GM23338 (cell line): ENCODE measurements around the gene SND1. TPM values are rescaled to one million over a fixed set of nuclear protein-coding genes. Genes with fewer than 3 reads are reported as not detected.

Experiments used
- ATAC-seq: fragments of 200-7000 bp; cut with Tn5 transposase; 3 replicates; pipeline ENCODE4 v1.9.1; 2020
- DNase-seq: peaks from one replicate; pipeline ENCODE4 v3.0.0-alpha.2; 2015; ENCODE audit warnings: low spot score
- H2AFZ ChIP-seq: fragments of 200-600 bp; sonication (generic); 2 replicates; pipeline ENCODE4 v1.8.0; 2016; ENCODE audit warnings: antibody characterized with exemption, mild to moderate bottlenecking, moderate library complexity
- H3F3A ChIP-seq: fragments of 200-600 bp; sonication (generic); replicated peaks from 2 replicates; pipeline ENCODE4 v1.8.0; 2017; ENCODE audit warnings: antibody characterized with exemption, mixed run types, low read depth
- H3K27ac ChIP-seq: fragments of 200-600 bp; sonication (generic); 2 replicates; pipeline ENCODE4 v1.6.1; 2016; ENCODE audit warnings: low read depth
- H3K27me3 ChIP-seq: fragments of 200-600 bp; sonication (generic); 2 replicates; pipeline ENCODE4 v1.8.0; 2016; ENCODE audit warnings: mild to moderate bottlenecking, mixed run types, moderate library complexity; ENCODE audit not compliant: insufficient read depth
- H3K36me3 ChIP-seq: fragments of 200-600 bp; sonication (generic); 2 replicates; pipeline ENCODE4 v1.8.0; 2016; ENCODE audit warnings: mild to moderate bottlenecking; ENCODE audit not compliant: insufficient read depth
- H3K4me1 ChIP-seq: fragments of 200-600 bp; sonication (generic); 2 replicates; pipeline ENCODE4 v1.8.0; 2016; ENCODE audit warnings: mild to moderate bottlenecking, moderate library complexity; ENCODE audit not compliant: insufficient read depth
- H3K4me2 ChIP-seq: fragments of 200-600 bp; sonication (generic); 2 replicates; pipeline ENCODE4 v1.7.1; 2017; ENCODE audit warnings: mixed run types
- H3K4me3 ChIP-seq: fragments of 200-600 bp; sonication (generic); 2 replicates; pipeline ENCODE4 v1.6.1; 2016; ENCODE audit warnings: mixed run types
- H3K79me2 ChIP-seq: fragments of 200-600 bp; sonication (generic); replicated peaks from 2 replicates; pipeline ENCODE4 v1.8.0; 2017; ENCODE audit warnings: mild to moderate bottlenecking; ENCODE audit not compliant: insufficient read depth
- H3K9me2 ChIP-seq: fragments of 200-600 bp; sonication (generic); 2 replicates; pipeline ENCODE4 v1.8.0; 2017; ENCODE audit not compliant: insufficient read depth
- H4K20me1 ChIP-seq: fragments of 200-600 bp; sonication (generic); replicated peaks from 2 replicates; pipeline ENCODE4 v1.8.0; 2017; ENCODE audit warnings: mild to moderate bottlenecking; ENCODE audit not compliant: insufficient read depth
- H3K27ac Mint-ChIP-seq: 2 replicates; pipeline ENCODE4 v1.8.0; 2020; ENCODE audit warnings: inconsistent platforms, mild to moderate bottlenecking, moderate library complexity, mixed read lengths
- H3K27me3 Mint-ChIP-seq: 3 replicates; pipeline ENCODE4 v1.8.0; 2022; ENCODE audit warnings: low read depth, mild to moderate bottlenecking, moderate library complexity, mixed read lengths, inconsistent platforms; ENCODE audit not compliant: insufficient read depth, poor library complexity
- H3K36me3 Mint-ChIP-seq: 3 replicates; pipeline ENCODE4 v1.8.0; 2021; ENCODE audit warnings: low read depth, mild to moderate bottlenecking, inconsistent platforms, moderate library complexity, mixed read lengths
- H3K4me1 Mint-ChIP-seq: 3 replicates; pipeline ENCODE4 v1.8.0; 2020; ENCODE audit warnings: mild to moderate bottlenecking, inconsistent platforms, mixed read lengths
- H3K4me3 Mint-ChIP-seq: 3 replicates; pipeline ENCODE4 v1.8.0; 2021; ENCODE audit warnings: moderate library complexity, mild to moderate bottlenecking, inconsistent platforms, mixed read lengths
- H3K9me3 Mint-ChIP-seq: 3 replicates; pipeline ENCODE4 v1.8.0; 2020; ENCODE audit warnings: moderate library complexity, mild to moderate bottlenecking, inconsistent platforms, mixed read lengths
- CREB1 ChIP-seq: fragments of 250-450 bp; sonication (Bioruptor Pico); IDR thresholded peaks from 2 replicates; pipeline ENCODE4 v1.5.0; 2020; ENCODE audit warnings: low read depth, mild to moderate bottlenecking, moderate library complexity
- EZH2 ChIP-seq: fragments of 200-600 bp; sonication (generic); IDR thresholded peaks from one replicate; pipeline ENCODE4 v1.8.0; 2017; ENCODE audit warnings: antibody characterized with exemption, mild to moderate bottlenecking, low read depth; ENCODE audit not compliant: unreplicated experiment
- EZH2phosphoT487 ChIP-seq: fragments of 200-600 bp; sonication (generic); IDR thresholded peaks from one replicate; pipeline ENCODE4 v1.8.1; 2018; ENCODE audit warnings: antibody characterized with exemption; ENCODE audit not compliant: unreplicated experiment
- JUNB ChIP-seq: IDR thresholded peaks from one replicate; pipeline ENCODE4 v1.6.1; 2016; ENCODE audit warnings: antibody characterized with exemption; ENCODE audit not compliant: unreplicated experiment
- NANOG ChIP-seq: IDR thresholded peaks from 2 replicates; pipeline ENCODE4 v1.6.1; 2016; ENCODE audit warnings: antibody characterized with exemption, borderline replicate concordance
- POLR2AphosphoS5 ChIP-seq: IDR thresholded peaks from 2 replicates; pipeline ENCODE4 v1.6.1; 2016; ENCODE audit warnings: antibody characterized with exemption, low read depth
- STAT1 ChIP-seq: IDR thresholded peaks from one replicate; pipeline ENCODE4 v1.6.1; 2016; ENCODE audit warnings: antibody characterized with exemption; ENCODE audit not compliant: unreplicated experiment
- ZNF114 ChIP-seq: fragments of 250-450 bp; sonication (Bioruptor Pico); IDR thresholded peaks from 2 replicates; pipeline ENCODE4 v1.5.0; 2020; ENCODE audit warnings: mild to moderate bottlenecking, moderate library complexity
- ZNF331 ChIP-seq: fragments of 250-450 bp; sonication (Bioruptor Pico); IDR thresholded peaks from 2 replicates; pipeline ENCODE4 v1.5.0; 2020; ENCODE audit warnings: low read depth, mild to moderate bottlenecking, moderate library complexity
- ZNF462 ChIP-seq: fragments of 250-450 bp; sonication (Bioruptor Pico); IDR thresholded peaks from 2 replicates; pipeline ENCODE4 v1.5.0; 2020; ENCODE audit warnings: mild to moderate bottlenecking, moderate library complexity
- polyA plus RNA-seq: library from polyadenylated mRNA; unstranded; fragments of >200 nt; fragmentation: Nextera tagmentation; extraction: Ambion mirVana; gene quantifications from 2 replicates; pipeline ENCODE4 v1.2.1, GENCODE V29; 2016
- total RNA-seq: library from RNA; depleted of rRNA; stranded (reverse); fragments of >200 nt; shearing (Covaris generic); gene quantifications from 2 replicates; pipeline ENCODE4 v1.2.3, GENCODE V29; 2014
- TF ChIP-seq, protein P1 (sequence below), 2 experiments: fragments of 200-600 bp in 1 of 2; sonication (generic) in 1 of 2; conservative IDR thresholded peaks; 2 replicates each; pipeline versions ENCODE4 v1.5.1 to v1.6.1; 2016 to 2017; ENCODE audit warnings: antibody characterized with exemption in 2 of 2, low read depth in 2 of 2, mild to moderate bottlenecking in 2 of 2, moderate library complexity in 1 of 2
- TF ChIP-seq, protein P2 (sequence below): IDR thresholded peaks from 2 replicates; pipeline ENCODE4 v1.6.1; 2016; ENCODE audit warnings: antibody characterized with exemption
- TF ChIP-seq, protein P3 (sequence below): IDR thresholded peaks from one replicate; pipeline ENCODE4 v1.6.1; 2018; ENCODE audit warnings: antibody characterized with exemption; ENCODE audit not compliant: unreplicated experiment

SND1 gene
- total and polyA plus RNA-seq, 2 experiments from 2014 or later = 107 to 254 TPM

- Histone ChIP-seq H3K79me2 (no peaks in the 10 kb centered on the region), H3K36me3 (no peaks in the 10 kb centered on the region), H3K4me3 (no peak overlapping the region), H3K27me3 (no peaks in the 10 kb centered on the region), H3F3A (no peaks in the 10 kb centered on the region), H3K4me1 (no peaks in the 10 kb centered on the region), H2AFZ (no peak overlapping the region), H4K20me1 (no peaks in the 10 kb centered on the region), H3K4me2 (no peak overlapping the region), H3K9me2 (no peaks in the 10 kb centered on the region), H3K27ac (no peak overlapping the region)
- no peak overlapping the region for H3K27ac Mint-ChIP-seq
- H3K9me3 Mint-ChIP-seq = no peaks in the 10 kb centered on the region
- peaks cover 27% of the 10 kb centered on the region for H3K4me1 Mint-ChIP-seq
- H3K27me3 Mint-ChIP-seq = peaks cover 11% of the 10 kb centered on the region
- no peak overlapping the region for H3K4me3 Mint-ChIP-seq
- no peak; the same call in 2 of the 3 replicates for ATAC-seq
- H3K36me3 Mint-ChIP-seq = no peaks in the 10 kb centered on the region; the same call in 1 of the 3 replicates
- no peak for DNase-seq
- no peak for TF ChIP-seq STAT1
- no peak for TF ChIP-seq ZNF114
- no peak for TF ChIP-seq NANOG
- TF ChIP-seq POLR2AphosphoS5 = no peak
- TF ChIP-seq, protein P1, sequence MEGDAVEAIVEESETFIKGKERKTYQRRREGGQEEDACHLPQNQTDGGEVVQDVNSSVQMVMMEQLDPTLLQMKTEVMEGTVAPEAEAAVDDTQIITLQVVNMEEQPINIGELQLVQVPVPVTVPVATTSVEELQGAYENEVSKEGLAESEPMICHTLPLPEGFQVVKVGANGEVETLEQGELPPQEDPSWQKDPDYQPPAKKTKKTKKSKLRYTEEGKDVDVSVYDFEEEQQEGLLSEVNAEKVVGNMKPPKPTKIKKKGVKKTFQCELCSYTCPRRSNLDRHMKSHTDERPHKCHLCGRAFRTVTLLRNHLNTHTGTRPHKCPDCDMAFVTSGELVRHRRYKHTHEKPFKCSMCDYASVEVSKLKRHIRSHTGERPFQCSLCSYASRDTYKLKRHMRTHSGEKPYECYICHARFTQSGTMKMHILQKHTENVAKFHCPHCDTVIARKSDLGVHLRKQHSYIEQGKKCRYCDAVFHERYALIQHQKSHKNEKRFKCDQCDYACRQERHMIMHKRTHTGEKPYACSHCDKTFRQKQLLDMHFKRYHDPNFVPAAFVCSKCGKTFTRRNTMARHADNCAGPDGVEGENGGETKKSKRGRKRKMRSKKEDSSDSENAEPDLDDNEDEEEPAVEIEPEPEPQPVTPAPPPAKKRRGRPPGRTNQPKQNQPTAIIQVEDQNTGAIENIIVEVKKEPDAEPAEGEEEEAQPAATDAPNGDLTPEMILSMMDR (conservative IDR thresholded peaks at IDR 0.05; ENCODE audit: low read depth in 2 of 2) = no peak
- TF ChIP-seq ZNF331 (CRISPR knock-in tag) = no peak
- TF ChIP-seq, protein P2, sequence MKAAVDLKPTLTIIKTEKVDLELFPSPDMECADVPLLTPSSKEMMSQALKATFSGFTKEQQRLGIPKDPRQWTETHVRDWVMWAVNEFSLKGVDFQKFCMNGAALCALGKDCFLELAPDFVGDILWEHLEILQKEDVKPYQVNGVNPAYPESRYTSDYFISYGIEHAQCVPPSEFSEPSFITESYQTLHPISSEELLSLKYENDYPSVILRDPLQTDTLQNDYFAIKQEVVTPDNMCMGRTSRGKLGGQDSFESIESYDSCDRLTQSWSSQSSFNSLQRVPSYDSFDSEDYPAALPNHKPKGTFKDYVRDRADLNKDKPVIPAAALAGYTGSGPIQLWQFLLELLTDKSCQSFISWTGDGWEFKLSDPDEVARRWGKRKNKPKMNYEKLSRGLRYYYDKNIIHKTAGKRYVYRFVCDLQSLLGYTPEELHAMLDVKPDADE = no peak
- no peak for TF ChIP-seq ZNF462 (CRISPR knock-in tag)
- TF ChIP-seq JUNB = no peak
- no peak for TF ChIP-seq EZH2
- no peak for TF ChIP-seq EZH2phosphoT487
- no peak for TF ChIP-seq CREB1 (CRISPR knock-in tag)
- TF ChIP-seq, protein P3, sequence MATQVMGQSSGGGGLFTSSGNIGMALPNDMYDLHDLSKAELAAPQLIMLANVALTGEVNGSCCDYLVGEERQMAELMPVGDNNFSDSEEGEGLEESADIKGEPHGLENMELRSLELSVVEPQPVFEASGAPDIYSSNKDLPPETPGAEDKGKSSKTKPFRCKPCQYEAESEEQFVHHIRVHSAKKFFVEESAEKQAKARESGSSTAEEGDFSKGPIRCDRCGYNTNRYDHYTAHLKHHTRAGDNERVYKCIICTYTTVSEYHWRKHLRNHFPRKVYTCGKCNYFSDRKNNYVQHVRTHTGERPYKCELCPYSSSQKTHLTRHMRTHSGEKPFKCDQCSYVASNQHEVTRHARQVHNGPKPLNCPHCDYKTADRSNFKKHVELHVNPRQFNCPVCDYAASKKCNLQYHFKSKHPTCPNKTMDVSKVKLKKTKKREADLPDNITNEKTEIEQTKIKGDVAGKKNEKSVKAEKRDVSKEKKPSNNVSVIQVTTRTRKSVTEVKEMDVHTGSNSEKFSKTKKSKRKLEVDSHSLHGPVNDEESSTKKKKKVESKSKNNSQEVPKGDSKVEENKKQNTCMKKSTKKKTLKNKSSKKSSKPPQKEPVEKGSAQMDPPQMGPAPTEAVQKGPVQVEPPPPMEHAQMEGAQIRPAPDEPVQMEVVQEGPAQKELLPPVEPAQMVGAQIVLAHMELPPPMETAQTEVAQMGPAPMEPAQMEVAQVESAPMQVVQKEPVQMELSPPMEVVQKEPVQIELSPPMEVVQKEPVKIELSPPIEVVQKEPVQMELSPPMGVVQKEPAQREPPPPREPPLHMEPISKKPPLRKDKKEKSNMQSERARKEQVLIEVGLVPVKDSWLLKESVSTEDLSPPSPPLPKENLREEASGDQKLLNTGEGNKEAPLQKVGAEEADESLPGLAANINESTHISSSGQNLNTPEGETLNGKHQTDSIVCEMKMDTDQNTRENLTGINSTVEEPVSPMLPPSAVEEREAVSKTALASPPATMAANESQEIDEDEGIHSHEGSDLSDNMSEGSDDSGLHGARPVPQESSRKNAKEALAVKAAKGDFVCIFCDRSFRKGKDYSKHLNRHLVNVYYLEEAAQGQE = no peak
Measured at GRCh38 chr7:128073671-128074310, 421.8 kb downstream of the SND1 start.
